ENCODE measurements around the gene LIPI. TPM values are rescaled to one million over a fixed set of nuclear protein-coding genes. Genes with fewer than 3 reads are reported as not detected.

LIPI gene
- total and polyA plus RNA-seq, 2 experiments from 2014 or later = not detected

GRCh38 chr21:14245711-14246110, 35.0 kb upstream of the LIPI start:
- Mint-ChIP-seq H3K4me1 (peaks cover 3% of the 10 kb centered on the region; the same call in 2 of the 3 replicates), H3K27ac (no peak overlapping the region), H3K4me3 (no peak overlapping the region), H3K27me3 (ENCODE audit: insufficient read depth, low read depth, poor library complexity) (peaks cover 2% of the 10 kb centered on the region), H3K9me3 (peaks cover 6% of the 10 kb centered on the region), H3K36me3 (ENCODE audit: low read depth) (peaks cover 5% of the 10 kb centered on the region; the same call in 2 of the 3 replicates)
- H3K9me2 ChIP-seq (ENCODE audit: insufficient read depth) = peaks cover 7% of the 10 kb centered on the region; the same call in 1 of the 2 replicates
- H3K4me1 ChIP-seq (ENCODE audit: insufficient read depth) = 0 out of 2 replicates have a peak, but pooled peaks cover 4% of the 10 kb centered on the region
- H3K27me3 ChIP-seq (ENCODE audit: insufficient read depth) = no peaks in the 10 kb centered on the region
- H4K20me1 ChIP-seq (replicated peaks; ENCODE audit: insufficient read depth) = no peaks in the 10 kb centered on the region
- ATAC-seq = no peak
- no peak overlapping the region for H3K4me2 ChIP-seq
- no peaks in the 10 kb centered on the region for H3K79me2 ChIP-seq (replicated peaks; ENCODE audit: insufficient read depth)
- no peaks in the 10 kb centered on the region for H3F3A ChIP-seq (replicated peaks; ENCODE audit: low read depth)
- DNase-seq (ENCODE audit: low spot score) = no peak
- no peak overlapping the region for H2AFZ ChIP-seq
- TF ChIP-seq POLR2AphosphoS5 (IDR thresholded peaks at IDR 0.05; ENCODE audit: low read depth) = no peak
- no peak for TF ChIP-seq CREB1 (CRISPR knock-in tag; IDR thresholded peaks at IDR 0.05; ENCODE audit: low read depth)
- TF ChIP-seq EZH2phosphoT487 (IDR thresholded peaks at IDR 0.05; ENCODE audit: unreplicated experiment) = no peak
- no peak for TF ChIP-seq STAT1 (IDR thresholded peaks at IDR 0.05; ENCODE audit: unreplicated experiment)
- TF ChIP-seq EZH2 (IDR thresholded peaks at IDR 0.05; ENCODE audit: low read depth, unreplicated experiment) = no peak
- TF ChIP-seq ZNF114 (CRISPR knock-in tag; IDR thresholded peaks at IDR 0.05) = no peak
- TF ChIP-seq CTCF (conservative IDR thresholded peaks at IDR 0.05; ENCODE audit: low read depth in 2 of 2) = no peak
- no peak for TF ChIP-seq ZNF462 (CRISPR knock-in tag; IDR thresholded peaks at IDR 0.05)
- TF ChIP-seq ETS1 (IDR thresholded peaks at IDR 0.05) = no peak
- no peak for TF ChIP-seq ZNF331 (CRISPR knock-in tag; IDR thresholded peaks at IDR 0.05; ENCODE audit: low read depth)
- TF ChIP-seq JUNB (IDR thresholded peaks at IDR 0.05; ENCODE audit: unreplicated experiment) = no peak
- TF ChIP-seq NANOG (IDR thresholded peaks at IDR 0.05; ENCODE audit: borderline replicate concordance) = no peak
- TF ChIP-seq REST (IDR thresholded peaks at IDR 0.05; ENCODE audit: unreplicated experiment) = no peak
- no peak overlapping the region for H3K27ac ChIP-seq (ENCODE audit: low read depth)
- H3K36me3 ChIP-seq (ENCODE audit: insufficient read depth) = no peaks in the 10 kb centered on the region
- no peak overlapping the region for H3K4me3 ChIP-seq

Measured in GM23338 (cell line).